ENCODE results near the gene ZG16B.

Gene ZG16B, protein sequence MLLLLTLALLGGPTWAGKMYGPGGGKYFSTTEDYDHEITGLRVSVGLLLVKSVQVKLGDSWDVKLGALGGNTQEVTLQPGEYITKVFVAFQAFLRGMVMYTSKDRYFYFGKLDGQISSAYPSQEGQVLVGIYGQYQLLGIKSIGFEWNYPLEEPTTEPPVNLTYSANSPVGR

DNA sequence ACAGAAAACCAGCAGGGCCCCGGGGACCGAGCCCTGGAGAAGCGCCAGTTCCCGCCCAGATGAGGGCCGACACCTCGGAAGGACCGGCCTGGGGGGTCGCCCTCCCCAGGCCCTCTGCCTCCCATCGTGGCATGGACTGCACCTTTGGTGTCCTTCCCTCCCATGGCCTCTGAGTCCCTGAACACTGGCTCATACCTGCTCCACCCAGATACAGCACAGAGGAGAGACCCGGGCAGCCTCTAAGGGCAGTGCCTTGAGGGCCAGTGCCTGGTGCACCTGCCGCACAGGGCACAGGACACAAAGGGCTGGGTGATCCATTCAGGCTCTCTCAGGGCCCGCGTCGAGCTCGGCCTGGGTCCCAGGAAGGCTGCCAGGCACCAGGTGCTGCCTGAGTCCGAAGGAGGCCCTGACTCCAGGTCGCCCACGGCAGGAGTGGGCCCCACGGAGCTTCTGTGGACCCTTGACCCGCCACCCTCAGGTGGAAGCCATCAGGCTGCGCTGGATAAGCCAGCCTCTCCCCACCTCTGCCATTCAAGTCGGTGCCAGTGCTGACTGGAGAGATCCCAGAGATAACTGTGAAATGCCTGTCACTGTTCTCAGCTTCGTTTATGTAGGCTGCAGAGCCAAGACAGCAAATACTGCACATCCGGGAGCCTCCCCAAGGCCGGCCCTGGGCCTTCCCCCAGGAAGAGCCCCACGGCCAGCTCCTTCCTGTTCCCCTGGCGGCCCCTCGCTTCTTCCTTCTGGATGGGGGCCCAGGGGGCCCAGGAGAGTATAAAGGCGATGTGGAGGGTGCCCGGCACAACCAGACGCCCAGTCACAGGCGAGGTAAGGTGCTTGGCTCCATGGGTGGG lies at the start of gene ZG16B:
ZG16B (plus strand) TSS at position 803 of the 854 bp plus-strand sequence. CDS start 139 bp downstream, outside the sequence.
- no peak for DNase-seq

DNA sequence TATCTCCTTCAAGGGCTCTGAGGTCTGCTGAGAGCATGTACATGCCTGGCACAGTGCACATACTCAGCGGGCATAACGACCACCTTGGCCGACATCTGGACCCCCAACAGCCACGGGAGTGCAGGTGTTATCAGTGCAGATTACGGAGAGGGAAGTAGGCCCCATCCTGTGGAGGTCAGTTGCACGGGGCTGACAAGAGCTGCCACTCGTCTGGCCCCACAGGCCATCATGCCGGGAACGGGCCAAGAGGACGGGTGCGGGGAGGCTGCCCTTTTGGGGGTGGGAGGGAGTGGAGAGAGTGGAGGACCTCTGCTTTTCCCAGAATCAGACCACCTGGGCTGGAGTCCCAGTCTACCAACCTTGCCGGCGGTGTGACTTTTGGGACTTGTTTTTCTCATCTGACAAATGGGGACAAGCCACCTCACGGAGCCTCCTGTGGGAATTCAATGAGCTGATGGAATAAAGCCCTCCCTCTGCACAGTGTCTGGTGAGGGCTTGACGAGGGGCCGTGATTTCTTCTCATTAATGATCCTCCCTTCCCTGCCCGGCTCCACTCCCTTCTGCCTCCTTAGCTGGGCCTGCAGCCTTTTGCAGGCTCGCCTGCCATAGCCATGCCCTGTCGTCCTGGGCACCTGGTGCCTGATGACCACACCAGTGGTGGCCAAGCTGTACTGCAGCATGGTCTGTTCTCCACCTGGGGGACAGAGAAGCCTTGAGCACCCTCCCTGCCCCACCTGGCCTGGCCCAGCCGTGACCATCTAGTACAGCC lies 47.3 kb upstream of the ZG16B start:
- no peak for DNase-seq

DNA sequence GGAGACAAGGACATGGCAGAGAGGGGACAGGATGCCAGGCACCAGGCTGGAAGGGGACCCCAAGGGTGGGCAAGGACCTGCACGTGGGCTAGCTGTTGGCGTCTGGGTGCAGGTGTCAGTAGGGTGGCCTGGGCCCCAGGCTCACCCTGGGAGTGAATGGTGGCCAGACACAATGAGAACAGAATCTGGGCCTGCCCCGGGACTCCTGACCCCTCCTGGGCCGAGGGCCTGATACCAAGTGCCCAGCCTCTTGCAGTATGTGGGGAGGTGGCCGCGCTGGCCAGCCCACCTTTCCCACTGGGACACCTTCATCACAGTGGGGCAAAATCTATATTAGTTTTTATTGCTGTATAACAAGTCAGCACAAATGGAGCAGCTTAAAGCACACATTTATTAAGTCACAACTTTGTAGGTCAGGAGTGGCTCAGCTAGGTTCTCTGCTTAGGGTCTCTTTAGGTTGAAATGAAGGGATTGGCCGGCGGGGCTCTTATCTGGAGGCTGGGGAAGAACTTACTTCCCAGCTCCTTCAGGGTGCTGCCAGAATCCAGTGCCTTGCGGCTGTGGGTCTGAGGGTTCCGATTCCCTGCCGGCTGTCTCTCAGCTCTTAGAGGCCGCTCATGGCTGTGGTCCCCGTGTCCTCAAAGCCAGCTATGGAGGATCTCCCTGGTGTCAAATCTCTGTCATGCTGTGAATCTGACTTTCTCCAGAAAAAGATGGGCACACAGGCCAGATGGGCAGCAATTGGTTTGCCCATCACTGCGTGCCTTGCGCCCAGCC lies 46.3 kb upstream of the ZG16B start:
- no peak for DNase-seq

DNA sequence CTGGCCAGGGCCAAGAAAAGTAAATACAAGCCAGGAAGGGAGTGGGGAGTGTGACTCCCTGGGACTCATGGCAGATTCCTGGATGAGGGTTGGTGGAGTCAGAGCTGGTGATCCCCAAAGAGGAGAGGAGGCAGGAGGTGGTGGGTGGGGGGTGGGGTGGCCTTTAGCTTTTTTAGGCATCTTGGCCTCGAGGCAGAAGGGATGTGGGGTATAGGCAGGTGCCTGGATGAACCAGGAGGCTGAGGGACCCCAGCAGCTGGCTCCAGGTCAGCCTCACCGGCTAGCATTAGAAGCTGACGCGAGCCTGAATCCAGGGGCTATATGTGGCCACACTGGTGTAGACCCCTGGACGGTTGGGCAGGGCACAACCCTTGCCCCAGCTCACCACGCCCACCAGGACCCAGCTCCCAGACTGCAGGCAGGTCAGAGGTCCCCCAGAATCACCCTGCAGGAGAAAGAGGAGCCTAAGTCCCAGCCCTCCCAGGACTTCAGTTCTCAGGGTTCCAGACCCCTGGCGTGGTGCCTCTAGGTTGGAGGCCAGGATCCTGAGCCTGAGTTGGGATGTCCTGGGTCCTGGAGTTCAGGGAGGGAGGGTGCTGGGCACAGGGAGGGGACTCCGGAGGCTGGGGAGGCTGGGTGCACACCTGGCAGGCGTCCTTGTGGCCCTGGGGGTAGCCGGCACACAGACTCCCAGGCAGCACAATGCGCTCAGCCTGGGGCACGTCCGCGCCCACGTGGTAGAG lies 45.6 kb upstream of the ZG16B start:
- no peak for DNase-seq

DNA sequence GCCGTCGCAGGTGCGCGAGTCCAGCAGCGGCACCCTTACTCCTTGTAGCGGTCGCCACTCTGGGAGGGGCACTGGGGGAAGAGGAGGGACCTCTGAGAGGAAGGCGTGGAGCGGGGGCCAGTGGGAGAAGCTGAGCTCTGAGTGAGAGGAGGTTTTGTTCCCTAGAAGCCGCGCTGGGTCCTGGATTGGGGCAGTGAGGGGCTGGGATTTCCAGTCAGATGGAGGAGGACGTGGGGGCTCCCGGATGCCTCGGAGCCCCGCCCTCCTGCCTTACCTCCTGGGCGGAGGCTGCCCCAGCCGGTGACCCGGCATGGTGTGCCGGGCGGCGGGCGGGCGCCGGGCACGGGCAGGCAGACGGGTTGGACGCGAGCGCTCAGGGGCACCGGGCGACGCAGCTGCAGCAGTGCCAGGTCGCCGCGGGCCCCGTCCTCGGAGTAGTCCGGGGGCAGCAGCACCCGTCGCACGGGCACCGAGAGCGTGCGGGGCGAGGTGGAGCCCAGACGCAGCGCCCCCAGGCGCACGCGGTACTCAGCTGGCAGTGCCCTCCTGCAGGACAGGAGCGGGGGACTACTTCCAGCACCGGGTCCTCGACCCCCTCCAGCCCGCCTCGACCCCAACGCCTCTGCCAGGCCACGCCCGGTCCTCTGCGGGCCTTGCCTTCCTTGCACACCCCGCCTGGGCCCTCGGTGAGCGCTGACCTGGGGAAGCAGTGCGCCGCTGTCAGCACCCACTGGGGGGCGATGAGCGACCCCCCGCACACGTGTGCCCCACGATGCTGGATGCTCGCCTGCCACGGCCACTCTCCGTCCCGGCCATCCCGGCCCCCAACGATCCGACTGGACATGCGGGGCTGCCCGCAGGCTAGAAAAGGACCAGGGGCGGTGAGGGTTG lies 44.8 kb upstream of the ZG16B start:
- DNase-seq = peak in 1 of 2 donors; percentile 39

DNA sequence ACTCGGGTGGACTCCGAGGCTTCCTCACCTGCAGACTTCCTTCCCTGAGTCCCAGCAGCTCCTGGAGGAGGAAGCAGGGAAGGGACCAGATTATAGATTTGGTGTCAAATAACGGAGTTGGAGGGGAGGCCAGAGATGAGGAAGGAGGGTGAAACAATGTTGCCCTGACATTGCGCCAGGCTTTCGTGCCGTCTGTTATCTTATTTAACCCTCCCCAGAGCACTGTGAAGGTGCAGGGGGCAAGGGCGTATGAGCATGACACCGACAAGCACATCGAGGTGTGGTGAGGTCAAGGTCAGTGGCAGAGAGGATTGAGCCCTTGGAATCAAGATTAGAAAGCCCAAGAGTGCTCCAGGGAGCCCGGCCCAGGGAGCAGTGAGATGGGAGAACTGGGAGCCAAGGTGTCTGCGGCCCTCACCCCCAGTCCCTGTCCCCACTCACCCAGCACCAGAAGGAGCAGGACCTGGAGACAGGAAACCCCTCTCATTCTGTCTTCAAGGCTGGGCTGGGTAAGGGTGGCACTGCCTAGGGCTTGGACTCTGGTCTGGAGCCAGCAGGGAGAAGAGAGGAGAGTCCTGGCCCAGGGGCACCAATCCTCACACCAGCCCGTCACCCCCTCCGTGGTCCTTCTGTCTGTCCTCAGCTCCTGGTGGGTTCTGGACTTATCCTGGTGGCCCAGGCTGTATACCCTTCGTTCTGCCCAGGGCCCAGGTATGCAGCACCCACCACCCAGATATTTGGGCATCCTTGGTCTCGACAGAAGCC lies 43.9 kb upstream of the ZG16B start:
- no peak for DNase-seq

DNA sequence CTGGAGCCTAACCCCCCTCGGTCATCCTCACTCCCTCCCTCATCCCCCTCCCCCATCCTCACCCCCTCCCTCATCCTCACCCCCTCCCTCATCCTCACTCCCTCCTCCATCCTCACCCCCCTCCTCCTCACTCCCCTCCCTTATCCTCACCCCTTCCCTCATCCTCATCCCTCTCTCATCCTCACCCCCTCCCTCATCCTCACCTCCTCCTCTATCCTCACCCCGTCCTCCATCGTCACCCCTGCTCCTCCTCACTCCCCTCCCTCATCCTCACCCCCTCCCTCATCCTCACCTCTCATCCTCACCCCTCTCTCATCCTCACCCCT lies 43.3 kb upstream of the ZG16B start:
- DNase-seq = no peak

DNA sequence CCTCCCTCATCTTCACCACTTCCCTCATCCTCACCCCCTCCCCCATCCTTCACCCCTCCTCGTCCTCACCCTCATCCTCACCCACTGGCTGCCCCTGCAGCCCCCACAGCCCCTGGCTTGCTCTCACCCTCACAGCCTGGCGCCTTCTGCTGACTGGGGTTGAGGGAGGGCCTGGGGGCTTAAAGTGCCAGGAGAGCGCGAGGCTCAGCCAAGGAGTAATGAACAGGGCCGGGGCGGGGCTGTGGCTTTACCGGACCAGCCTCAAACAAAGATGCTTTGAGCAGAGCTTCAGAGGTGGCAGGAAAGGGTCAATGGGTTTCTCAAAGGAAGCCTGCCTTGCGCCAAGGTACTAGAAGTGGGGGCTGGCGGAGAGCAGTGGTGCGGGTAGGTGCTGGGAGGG lies 42.7 kb upstream of the ZG16B start, which contains the start of gene PRSS33:
PRSS33 (minus strand) TSS at position 155 of the 400 bp plus-strand sequence. CDS start 1,013 bp downstream, outside the sequence.
- DNase-seq = no peak

DNA sequence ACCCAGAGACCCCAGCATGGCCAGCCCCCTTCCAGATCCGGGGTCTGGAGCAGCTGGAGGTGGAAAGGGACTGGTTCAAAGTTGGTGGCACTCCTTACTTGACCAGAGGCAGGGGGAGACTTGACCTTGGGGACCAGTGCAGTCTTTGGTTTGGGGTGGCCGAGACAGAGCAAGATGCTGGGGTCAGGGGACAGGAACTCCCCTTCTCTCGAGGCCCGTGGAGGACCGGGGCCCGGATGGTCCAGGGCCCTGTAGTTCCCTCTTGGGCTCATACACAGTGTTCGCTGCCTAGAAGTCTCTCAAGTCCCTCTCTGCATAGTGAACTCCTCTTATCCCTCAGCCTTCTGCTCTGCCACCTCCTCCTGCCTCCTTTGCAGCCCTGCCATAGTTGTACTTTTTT lies 42.1 kb upstream of the ZG16B start:
- DNase-seq = no peak

DNA sequence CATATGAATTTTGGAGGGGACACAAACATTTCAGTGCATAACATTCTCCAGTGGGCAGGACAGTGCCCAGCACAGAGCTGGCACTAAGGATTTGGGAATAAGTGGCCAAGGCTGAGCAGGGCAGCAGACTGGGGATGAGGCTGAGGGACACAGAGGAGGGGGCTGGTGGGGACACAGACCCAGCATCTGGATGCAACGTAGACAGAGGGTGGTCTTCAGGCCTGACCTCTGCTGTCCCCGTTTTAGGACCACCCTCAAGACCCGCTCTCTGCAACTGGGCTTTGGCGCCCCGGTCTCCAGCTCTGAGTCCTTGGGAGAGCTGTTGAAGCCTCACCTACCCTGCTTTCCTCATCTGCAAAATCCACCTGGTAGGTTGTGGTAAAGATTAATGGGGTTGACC lies 39.5 kb upstream of the ZG16B start:
- DNase-seq = no peak

DNA sequence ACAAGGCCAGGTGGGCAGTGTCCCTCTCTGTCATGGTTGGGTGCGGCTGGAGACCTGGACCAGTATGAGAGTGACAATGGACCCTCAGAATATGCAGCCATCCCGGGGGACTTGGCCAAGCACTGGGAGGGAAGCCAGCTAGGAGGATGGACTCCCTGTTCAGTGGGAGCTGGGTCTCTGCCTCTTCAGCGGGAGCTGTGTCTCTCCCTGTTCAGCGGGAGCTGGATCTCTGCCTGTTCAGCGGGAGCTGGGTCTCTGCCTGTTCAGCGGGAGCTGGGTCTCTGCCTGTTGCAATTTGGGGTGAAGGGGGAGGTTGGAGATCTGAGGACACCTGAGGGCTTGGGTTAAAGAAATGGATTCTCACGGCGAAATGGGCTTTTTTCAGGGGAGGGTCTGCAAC lies 38.9 kb upstream of the ZG16B start:
- DNase-seq = no peak

DNA sequence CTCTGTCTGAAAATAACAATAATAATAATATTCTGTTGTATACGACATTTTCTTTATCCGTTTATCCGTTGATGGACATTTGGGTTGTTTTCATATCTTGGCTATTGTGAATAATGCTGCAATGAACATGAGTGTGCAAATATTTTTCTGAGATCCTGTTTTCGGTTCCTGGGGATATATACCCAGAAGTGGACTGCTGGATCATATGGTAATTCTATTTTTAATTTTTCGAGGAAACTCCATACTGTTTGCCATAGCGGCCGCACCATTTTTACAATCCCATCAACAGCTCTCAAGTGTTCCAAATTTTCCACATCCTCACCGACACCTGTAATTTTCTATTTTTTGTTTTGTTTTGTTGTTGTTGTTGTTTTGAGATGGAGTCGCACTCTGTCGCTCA lies 37.2 kb upstream of the ZG16B start:
- DNase-seq = no peak

DNA sequence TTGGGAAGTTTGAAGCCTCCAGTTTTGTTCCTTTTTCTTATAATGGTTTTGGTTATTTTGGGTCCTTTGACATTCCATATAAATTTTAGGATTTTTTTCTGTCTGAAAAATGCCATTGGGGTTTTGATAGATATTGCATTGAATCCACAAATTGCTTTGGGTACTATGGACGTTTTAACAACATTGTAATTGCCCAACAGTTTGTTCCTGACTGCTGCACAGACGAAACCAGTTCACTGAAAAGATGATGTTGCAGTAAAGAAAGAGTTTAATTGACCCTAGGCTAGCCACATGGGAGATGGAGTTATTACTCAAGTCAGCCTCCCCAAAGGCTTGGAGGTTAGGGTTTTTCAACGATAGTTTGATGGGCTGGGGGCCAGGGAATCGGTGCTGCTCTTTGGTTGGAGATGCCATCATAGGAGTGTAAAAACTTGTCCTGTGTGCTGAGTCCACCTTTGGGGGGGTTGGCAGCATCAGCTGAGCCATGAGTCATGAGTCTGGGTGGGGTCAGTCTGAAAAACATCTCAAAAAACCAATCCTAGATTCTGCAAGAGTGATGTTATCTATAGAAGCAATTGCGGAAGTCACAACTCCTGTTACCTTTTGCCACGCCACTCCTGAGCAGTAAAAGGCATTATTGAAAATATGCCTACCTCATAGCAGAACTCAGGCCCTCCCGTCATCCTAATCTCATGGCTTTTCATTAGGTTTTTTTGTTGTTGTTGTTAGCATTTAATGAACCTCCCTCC lies 34.5 kb upstream of the ZG16B start:
- DNase-seq = no peak

DNA sequence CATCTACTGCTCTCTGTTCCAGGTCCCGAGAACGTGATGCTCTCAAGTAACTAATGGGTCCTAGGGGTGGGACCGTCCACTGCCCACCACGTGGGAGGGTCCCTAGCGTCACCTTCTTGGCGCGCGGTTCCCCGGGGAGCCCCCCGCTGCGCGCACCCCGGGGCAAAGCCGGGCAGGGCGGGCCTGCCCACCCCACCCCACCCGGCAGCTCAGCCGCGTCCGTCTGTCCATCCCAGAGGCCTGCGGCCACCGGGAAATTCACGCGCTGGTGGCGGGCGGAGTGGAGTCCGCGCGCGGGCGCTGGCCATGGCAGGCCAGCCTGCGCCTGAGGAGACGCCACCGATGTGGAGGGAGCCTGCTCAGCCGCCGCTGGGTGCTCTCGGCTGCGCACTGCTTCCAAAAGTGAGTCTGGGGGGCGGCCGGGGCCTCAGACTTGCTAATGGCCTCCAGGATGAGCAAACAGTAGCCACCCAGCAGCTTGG lies 31.3 kb upstream of the ZG16B start:
- DNase-seq = no peak

DNA sequence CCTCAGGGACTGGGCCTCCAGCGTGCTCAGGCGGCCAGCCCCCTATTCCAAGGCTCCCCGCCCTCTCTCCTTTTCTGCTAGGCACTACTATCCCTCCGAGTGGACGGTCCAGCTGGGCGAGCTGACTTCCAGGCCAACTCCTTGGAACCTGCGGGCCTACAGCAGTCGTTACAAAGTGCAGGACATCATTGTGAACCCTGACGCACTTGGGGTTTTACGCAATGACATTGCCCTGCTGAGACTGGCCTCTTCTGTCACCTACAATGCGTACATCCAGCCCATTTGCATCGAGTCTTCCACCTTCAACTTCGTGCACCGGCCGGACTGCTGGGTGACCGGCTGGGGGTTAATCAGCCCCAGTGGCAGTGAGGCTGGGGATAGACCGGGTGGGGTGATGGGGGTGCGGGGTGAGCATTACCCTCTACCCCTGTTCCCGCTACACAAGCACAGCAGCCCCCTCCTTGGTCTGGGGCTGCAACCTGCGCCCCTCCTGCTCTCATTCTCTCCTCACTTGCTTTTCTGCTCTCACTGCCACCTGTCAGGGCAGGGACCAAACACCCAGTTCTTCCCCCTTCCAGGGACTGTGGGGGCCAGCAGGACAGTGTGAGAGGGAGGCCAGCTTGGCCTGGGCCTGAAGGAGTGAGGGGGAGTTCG lies 30.8 kb upstream of the ZG16B start:
- no peak for DNase-seq

DNA sequence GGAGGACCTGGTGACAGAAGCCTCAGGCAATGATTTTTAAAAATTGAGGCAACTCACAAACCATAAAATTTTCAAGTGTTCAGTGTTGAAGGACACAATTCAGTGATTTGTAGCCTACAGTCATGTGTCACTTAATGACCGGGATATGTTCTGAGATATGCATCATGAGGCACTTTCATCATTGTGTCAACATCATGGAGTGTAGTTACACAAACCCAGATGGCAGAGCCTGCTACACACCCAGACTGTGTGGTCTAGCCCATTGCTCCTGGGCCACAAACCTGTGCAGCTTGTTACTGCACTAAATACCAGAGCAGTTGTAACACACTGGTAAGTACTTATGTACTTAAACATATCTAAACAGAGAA lies 30.3 kb upstream of the ZG16B start:
- DNase-seq = no peak

DNA sequence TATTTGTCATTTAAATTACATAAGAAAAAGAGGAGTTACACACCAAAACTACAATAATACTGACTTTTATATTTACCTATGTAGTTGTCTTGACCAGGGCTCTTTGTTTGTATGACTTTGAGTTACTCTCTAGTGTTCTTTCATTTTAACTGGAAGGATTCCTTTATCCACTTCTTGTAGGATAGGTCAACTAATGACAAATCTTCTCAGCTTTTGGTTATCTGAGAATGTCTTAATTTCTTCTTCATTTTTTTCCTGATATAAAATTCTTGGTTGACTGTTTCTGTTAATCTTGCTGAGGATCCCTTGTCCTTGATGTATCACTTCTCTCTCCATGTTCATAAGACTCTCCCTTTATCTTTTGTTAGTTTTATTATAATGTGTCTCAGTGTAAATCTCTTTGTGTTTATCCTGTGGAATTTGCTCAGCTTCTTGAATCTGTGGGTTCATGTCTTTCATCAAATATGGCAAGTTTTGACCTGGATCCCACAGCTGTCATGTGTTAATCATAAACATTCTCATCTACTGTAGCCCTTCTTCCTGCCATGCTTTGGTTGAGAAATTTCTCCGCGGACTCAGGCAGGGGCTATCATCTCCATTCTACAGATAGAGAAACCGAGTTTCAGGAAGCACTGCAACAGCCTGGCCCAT lies 26.4 kb upstream of the ZG16B start:
- DNase-seq = no peak

DNA sequence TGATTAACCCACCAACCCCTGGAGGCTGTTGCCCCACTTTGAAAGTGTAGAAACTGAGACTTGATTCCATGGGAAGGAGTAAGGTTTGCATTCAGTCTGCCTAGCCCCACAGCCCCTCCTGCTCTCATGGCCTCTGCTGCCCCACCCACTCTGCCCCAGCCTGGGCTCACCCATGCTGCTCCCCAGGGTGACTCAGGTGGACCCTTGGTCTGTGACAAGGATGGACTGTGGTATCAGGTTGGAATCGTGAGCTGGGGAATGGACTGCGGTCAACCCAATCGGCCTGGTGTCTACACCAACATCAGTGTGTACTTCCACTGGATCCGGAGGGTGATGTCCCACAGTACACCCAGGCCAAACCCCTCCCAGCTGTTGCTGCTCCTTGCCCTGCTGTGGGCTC lies 25.4 kb upstream of the ZG16B start:
- no peak for DNase-seq

DNA sequence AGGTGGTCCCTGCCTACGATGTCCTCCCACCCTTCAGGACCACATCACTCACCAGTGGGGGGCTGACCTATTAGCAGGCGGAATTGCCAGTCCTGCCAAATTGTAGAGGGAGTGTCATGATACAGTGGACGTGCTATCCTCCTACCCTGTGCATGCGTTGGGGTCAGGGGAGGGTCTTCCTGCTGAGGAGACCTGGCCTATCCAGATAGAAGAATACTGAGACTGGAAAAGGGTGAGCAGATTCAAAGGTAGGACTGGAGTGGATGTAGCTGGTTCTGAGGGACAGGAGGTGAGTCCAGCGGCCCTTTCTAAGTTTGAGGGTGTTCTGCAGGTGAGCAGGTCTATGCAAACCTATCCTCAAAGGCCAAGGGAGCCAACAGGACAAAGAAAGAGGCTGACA lies 23.8 kb upstream of the ZG16B start:
- no peak for DNase-seq

All from activated CD4-positive, alpha-beta T cell treated with anti-CD3 and anti-CD28 coated beads for 4 hours (primary cell).